Endometrial microvascular endothelial cells (primary cell): ENCODE results near the gene MEP1B. TPM values are rescaled to one million over a fixed set of nuclear protein-coding genes. Genes with fewer than 3 reads are reported as not detected.
"Not testable (repeated sequence)": the region's sequence is repeated elsewhere in the genome, so short reads cannot be mapped to it uniquely, and the experiment has no call there.

Experiments used
- in situ Hi-C: cut with HindIII; loops from 2 replicates; pipeline ENCODE4 v1.10.0; 2017; ENCODE audit warnings: low sequenced_read_pairs, low pct_unique_long_range_greater_than_20kb; ENCODE audit errors: inconsistent ontology term
- total RNA-seq: library from RNA; depleted of rRNA; stranded (reverse); fragments of >200 nt; gene quantifications from one replicate; pipeline ENCODE4 v1.2.3, GENCODE V29; 2015; ENCODE audit errors: inconsistent ontology term

The MEP1B gene
- total RNA-seq, 1 donor from 2014 or later, result not detected

GRCh38 chr18:32201948-32202672 is 12.3 kb downstream of the MEP1B start:
- in situ Hi-C loops, result no loop called here

DNA sequence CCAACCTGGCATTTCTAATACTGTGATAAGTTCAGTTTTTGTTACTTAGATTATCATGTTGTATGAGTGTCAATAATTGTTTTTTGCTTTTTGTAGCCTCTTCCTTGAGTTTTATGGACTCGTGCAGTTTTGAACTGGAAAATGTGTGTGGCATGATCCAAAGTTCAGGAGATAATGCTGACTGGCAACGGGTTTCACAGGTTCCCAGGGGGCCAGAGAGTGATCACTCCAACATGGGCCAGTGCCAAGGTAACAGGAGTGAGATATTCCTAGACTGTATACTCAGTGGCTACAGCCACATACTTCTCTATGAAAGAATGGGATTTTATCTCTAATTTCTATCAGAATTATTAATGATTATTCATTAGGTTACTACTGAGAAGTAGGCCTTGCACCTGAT is 18.2 kb downstream of the MEP1B start:
- in situ Hi-C loops, result no loop called here

DNA sequence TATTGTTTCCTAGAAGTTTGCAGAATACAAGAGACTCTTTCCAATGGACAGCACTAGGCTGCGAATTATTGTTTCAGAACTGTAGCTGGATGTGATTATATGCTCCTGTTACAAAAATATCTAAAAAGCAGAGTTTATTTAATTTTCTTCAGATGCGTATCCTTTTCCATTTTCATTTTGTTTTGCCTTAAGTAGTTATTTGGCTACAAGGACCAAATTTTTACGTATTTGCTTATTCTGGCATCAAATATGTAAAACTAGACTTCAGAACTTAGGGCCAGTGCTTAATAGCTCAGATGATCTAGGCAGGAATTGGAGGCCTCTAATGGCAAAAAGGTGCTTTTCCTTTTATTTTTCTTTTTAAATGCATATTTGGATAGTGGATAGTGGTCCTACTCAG is 18.7 kb downstream of the MEP1B start:
- in situ Hi-C loops, result no loop called here

- in situ Hi-C loops, result no loop called here
Observed at GRCh38 chr18:32209685-32210445, 20.0 kb downstream of the MEP1B start.

GRCh38 chr18:32213693-32214092 is 23.9 kb downstream of the MEP1B start:
- in situ Hi-C loops, result no loop called here

- in situ Hi-C loops, result no loop called here
Observed at GRCh38 chr18:32216390-32216789, 26.6 kb downstream of the MEP1B start.

DNA sequence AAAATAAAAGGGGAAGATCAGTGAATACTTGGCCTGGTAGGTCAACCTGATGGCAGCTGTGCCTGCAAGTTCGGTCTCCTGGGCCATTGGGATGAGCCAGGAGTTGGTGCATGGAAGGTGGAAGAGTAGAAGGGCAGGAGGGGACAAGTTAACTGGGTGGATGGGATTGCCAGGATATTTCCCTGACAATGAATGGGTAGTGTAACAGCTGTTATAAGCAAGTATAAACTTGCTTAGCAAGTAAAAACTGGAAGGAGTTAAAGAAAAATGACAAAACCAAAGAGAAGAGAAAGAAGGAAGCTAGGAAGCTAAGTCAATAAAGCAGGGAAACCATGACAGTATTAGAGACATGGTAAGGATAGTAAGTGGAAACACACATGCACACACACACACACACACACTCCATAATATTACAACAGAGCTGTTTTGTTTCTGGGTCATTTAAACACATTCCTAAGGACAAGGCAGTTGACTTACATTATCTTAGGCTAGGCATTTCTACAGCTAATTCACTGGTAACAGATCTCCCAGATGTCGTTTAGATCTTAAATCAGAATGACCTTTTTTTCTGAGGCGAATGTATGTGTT is 29.7 kb downstream of the MEP1B start:
- in situ Hi-C loops, result no loop called here

GRCh38 chr18:32233348-32233747 is 43.5 kb downstream of the MEP1B start:
- in situ Hi-C loops, result not testable (repeated sequence)

- in situ Hi-C loops, result no loop called here
Observed at GRCh38 chr18:32237049-32237448, 47.2 kb downstream of the MEP1B start.

- in situ Hi-C loops, result no loop called here
Observed at GRCh38 chr18:32238635-32239268, 48.9 kb downstream of the MEP1B start.

GRCh38 chr18:32242395-32242794 is 52.6 kb downstream of the MEP1B start:
- in situ Hi-C loops, result no loop called here

GRCh38 chr18:32243358-32243757 is 53.5 kb downstream of the MEP1B start:
- in situ Hi-C loops, result no loop called here

DNA sequence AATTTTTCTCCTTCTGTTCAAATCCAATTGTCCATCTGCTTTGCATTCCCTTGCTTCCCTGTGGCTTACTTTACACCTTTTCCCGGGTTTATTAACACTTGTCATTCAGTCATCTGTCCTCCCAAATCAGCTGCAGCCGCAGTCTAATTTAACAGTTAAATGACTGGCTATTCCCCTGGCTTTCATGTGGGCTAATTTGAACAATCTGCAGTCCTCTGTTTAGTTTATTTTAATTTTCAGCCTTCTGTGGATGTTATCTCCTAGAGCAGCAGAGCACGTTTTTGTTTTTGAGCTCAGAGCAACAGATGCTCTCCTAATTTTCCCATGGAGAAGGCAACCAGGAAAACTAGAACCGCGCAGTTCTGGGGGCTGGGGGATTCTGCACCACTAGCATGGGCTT is 55.0 kb downstream of the MEP1B start:
- in situ Hi-C loops, result no loop called here

DNA sequence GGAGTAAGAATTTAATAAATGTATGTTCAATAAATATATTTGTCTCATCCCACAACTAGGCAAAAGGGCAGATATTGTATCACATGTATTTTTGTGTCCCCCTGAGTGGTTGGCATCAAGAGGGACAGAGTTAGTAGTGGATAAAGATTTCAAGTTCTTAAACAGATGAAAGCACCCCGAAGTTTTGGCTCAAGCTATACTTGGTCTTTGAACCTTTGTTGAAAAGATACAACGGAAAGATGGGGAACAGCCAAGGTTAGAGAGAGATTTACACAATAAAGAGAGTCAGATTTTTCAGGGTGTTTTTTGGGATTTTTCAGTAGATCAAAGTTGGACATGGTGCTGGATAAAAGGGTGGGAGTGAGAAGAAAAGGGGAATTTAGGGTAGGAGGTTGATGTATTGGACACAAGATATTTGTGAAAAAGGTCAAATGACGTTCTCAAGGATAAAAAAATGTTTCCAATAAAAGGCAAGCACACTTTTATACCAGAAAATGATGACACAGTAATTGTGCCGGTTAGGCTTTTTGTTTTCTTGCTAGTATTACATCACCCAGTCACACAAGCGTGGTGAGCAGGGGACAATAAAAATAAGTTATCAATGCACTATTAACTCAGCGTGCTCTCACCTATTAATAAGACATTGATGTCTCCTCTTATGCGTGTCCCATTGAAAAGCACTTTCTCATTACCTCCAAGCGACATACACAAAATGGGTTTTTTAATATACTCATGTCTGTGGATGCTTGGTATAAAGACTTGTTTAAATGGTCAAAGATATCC is 59.5 kb downstream of the MEP1B start:
- in situ Hi-C loops, result no loop called here

GRCh38 chr18:32251466-32251865 is 61.6 kb downstream of the MEP1B start:
- in situ Hi-C loops, result no loop called here

- in situ Hi-C loops, result no loop called here
Observed at GRCh38 chr18:32252141-32252860, 62.5 kb downstream of the MEP1B start.

DNA sequence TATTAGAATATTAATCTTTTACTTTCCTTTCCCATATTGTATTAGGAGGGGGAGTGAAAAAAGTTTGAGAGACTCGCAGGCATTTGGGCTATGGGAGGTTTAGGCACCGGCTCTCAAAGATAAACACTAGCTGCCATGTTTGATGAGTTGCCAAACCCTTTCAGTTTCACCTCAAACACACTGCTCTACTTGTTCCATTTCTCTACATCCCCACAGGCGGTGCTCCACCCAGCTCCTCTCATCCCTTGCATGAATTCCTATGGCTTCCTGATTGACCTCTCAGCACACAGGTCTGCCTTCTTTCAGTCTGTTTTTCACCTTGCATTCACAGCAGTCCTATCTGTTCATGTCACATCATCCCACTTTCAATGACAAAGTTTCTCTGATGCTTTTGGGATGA is 65.7 kb downstream of the MEP1B start:
- in situ Hi-C loops, result no loop called here

- in situ Hi-C loops, result no loop called here
Observed at GRCh38 chr18:32257084-32257785, 67.4 kb downstream of the MEP1B start.
